Glomerular visceral epithelial cell (primary cell): ENCODE data around the gene CLCN3.
"Not testable (repeated sequence)": the region's sequence is repeated elsewhere in the genome, so short reads cannot be mapped to it uniquely, and the experiment has no call there.

ENCODE experiments used
- DNase-seq: peaks from one replicate; pipeline ENCODE4 v3.0.0-alpha.2; 2016; ENCODE audit errors: extremely low spot score

CLCN3 gene

DNA sequence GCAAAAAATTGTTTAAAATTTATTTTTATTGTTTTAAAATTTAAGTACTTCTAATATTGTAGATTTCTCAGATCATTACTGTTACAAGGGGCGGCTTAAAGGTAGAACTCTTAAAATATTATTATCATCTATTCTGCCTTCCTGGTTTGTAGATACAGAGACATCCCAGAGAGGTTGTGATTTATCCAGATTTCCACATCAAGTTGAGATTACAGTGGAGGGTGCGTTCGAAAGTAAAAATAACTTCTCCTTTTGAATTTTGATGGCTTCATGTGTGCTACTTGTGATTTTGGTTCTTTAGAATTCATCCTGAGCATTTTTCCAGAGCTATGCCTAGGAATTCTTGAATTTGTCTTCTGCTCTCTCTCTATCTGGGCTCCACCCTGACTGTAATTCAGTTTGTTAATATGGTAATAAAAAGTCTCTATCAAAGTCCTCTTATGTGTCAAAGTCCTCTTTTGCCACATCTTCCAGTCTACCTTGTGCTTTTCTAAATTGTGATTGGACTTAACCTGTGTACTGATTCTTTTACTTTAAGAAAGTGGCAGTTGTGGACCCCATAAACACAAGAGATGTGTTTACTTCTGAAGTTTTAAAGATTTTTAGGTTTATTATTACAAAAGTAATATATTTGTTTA lies 37.2 kb downstream of the CLCN3 start:
- no peak for DNase-seq

DNA sequence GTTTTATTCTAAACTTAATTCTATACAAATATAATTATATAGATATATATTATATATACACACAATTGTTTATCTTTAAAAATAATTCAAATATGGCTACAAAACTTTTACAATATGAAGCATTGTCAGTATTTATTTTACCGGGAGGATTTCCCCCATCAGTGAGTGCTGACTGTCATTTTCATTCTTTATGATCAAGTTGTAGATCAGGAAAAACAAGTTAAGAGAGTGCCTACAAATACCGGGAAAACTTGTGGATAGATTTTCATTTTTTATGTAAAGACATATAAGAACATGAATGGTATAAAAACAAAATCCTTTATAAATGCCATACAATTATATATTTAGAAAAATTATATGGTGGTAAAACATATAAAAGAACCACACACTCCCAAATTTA lies 37.8 kb downstream of the CLCN3 start:
- DNase-seq = no peak

DNA sequence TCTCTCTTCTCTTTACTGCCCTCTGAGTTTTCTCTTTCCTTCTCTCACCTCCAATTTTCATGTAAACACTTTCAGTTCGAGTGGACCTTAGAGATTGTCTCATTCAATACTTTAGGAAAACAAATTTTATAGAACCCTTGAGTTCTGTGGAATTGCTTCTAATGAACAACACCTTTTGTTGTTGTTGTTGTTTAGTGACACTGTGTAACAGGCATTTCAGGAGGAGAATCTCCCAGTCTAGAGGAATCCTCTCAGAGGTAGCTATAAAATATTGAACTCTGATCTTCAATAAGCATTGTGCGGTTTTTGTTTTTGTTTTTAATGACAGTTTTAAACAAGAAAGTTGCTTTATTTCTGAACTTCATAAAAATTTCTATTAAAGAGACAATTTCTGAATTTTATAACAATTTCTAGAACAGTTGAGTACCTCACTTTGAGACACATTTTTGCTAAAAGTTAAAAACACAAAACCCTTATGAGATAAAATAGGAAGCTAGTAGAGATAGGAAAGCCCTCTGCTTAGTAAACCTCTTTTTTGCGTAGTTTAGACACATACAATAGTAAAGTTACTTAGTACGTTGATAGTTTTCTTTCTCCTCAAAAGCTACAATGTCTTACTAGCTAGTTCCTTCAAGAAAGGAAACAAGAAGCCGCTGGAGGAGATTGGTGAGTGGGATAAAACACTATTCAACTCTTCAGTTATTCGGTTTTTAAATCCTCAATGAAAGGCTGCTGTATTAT lies 38.8 kb downstream of the CLCN3 start:
- DNase-seq = no peak

DNA sequence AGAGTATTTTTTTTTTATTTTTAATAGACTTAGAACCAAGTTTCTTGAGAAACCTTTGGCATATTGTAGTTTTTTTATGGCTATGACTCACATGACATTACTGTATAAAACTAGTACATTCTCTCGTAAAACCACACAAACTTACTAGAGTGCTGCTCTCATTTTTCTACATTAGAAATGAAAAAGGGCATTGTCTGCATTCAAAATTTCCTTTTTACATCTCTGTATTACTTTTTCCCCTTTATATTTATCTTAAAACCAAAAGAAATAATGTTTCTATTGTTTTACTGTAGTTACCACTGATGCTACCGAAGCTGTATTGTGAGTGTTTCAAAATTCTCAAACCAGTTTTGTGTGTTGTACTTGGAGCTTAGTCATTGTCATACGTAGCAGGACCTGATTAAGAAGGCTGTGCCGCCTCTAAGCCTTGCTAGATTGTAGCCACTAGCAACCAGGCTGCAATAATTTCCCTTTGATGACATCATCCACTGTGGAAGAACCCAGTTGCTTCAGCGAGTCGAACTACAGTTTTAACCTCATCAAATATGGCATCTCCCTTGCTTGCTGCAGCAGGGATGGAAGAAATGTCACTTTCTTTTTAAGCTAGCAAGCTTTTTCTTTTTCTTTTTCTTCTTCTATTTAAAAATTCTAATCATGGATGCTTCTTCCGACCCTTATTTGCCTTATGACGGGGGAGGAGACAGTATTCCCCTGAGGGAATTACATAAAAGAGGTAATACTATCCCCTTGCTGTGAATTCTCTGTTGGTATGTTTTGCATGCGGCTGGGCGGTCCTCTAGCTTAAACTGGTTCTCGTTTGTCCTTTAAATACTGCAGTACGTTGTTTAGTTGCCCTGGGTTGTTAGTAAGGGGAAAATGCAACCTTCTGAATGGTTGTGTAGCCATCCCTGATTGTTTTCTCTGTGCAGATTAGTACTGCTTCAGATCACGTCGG lies 39.6 kb downstream of the CLCN3 start:
- DNase-seq = peak; percentile 94

DNA sequence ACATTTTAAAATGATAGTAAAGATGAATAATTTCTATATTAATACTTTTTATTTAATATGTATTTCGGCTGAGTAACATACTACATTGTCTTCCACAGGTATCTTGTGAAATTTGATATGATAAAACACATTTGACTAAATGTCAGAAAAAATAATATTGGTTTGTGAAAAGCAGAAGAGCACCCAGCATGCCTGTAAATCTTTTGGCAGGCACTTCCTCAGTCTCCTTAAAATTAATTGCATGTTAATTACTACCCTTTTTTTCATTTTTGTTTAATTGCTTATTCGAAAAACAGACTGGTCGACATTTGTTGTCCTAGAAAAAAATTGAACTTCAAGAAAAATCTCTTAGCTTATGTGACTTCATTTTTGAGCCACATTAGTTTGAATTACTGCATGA lies 40.6 kb downstream of the CLCN3 start:
- DNase-seq = no peak

DNA sequence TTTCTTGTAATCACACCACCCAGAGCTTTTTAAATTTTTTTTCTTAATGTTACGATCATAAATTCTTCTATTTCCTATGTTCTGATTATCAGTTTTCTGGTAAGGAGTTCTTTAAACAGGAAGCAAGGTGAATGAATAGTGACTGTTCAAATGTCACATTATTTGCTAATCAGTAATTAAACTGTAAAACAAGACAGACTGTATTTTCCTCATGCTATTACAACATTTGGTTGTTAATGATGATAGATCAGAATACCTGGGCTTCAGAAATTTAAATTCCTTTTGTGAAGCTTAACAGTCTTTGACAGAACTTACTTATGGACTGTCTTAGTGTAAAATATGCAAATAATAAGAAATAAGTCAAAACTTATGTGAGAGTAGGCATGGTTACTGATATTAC lies 41.4 kb downstream of the CLCN3 start:
- no peak for DNase-seq

DNA sequence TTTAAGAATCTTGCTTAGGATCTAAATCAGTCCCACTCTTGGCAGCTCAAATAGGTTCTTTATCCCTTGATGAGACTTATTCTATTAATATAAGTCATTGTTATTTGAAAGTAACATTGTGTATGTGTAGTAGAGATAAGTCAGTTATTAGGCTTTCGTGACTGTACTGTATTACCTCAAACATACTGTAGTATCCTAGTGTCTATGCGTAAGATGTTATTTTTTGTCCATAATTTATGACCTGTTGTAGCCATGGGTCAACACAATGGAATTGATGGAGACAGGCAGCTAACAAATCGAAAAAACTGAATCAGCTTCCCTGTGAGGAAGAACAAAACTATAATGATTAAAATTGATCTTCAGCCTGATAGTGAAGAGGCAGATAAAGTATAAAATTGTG lies 41.8 kb downstream of the CLCN3 start:
- no peak for DNase-seq

DNA sequence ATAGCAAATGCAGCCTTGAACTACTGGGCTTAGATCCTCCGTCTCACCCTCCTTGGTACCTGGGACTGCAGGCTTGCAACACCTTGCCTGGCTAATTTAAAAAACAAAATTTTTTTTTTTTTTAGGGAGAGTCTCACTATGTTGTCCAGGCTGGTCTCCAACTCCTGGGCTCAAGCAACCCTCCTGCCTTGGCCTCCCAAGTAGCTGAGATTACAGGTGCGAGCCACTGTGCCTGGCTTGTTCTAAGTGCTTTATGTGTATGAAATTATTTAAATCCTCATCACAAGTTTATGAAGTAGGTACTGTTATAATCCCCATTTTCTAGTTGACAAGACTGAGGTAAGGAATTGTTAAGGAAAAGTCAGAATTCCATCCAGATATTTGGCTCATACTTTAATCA lies 43.0 kb downstream of the CLCN3 start:
- DNase-seq = no peak

DNA sequence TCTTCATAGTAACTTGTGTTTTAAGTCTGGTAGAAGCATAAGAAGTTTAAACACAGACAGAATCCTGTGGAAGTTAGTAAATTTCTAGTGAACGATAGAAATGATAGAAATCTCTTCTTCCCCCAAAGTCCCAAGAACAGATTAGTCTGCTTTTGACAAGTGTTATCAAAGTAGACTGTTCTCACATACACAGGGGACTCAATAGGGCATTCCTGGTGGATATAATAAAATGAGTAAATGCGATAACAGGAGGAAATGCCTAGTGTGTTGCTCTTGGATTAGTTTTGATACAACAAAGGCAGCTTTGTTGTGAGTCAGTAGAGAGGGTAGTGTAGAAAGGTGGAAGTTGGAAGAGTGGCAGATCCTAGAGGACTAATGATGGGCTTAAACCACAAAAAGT lies 43.5 kb downstream of the CLCN3 start:
- no peak for DNase-seq

DNA sequence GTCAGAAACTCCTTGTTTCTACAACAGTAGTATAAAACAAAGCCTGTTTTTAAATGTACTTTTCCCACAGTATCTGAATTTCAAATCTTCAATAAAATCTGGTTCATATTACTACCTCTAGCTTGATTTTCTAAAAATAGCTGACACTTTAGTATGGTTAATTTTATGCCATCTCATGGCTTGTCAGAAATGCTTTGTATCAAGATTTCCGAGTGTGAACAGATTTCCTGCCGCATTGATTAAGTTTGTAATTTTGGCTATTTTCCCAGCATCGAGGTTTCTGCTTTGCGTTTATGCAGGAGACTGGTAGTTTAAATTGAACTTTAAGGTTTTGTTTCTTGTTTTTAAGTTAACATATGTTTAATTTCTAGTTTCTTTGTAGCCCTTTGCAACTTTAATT lies 44.2 kb downstream of the CLCN3 start:
- DNase-seq = no peak

DNA sequence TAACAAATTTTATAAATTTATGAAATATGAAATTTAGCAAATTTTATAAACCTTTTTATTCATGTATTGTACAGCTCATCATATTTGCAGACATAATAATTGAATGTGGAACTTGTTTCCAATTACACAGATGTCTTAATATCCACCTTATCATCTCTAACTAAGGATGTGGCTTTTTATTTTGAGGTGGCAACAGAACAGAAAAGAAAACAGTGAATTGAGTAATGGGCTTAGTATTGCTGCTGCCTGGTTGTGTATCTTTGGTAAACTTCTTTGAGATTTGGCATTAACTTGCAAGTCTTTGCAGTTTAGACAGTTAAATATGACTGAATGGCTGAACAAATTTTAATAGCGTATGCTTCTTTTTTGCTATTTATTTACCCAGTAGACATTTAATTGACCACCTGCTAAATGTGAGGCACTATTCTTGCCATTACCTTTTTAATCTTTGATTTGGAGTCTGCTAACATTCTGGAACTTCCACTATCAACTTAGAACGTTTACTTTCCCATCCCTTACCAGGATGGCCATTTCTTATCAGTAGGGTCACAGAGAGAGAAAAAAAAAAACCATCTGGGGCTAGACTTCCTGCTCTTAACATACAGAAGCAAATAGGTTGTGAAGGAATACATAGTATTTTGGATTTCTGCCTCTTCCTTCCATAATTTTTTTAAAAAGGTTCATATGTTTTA lies 44.8 kb downstream of the CLCN3 start:
- no peak for DNase-seq

DNA sequence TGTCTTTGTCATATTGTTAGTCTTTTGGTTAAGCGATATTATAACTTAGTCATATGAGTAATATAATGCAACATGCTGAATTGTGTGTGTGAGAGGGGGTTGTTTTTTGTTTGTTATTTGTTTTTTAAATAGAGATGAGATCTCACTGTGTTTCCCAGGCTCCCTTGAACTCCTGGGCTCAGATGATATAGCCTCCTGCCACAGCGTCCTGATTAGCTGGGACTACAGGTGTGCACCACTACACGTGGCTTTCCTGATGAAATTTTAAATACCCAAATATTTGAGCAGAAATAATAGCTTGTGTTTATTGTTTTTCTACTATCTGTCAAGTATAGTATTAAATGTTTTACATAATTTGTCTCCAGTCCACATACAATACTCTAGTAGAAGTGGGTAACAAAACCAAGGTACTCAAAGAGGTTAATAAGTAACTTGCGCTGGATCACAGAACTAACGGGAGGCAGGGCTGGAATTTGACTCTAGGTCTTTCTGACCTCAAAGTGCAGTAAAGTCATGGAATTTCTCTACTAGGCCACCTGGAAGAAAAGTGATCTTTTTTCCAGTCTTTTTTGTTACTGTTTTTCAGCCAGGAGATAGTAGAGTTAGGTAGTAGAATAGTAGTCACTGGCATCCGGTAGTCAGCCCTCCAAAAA lies 47.8 kb downstream of the CLCN3 start:
- peak; percentile 62 for DNase-seq

DNA sequence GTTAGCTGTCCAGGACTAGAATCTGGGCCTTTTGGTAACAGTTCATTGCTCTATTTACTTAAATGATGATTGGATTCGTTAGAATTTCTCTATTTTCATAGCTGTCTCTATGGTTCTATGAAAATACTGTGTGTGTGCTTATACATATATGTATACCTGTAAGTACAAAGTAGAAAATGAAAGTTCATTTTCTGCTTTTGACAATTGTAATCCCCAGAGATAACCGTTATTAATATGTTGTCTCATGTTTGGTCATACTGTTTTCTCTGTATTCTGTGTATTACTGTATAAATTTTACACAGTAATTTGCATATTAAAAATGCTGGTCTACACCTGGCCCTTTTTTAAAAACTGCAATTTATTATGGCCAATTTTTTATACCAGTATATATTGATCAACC lies 55.4 kb downstream of the CLCN3 start:
- DNase-seq = no peak

DNA sequence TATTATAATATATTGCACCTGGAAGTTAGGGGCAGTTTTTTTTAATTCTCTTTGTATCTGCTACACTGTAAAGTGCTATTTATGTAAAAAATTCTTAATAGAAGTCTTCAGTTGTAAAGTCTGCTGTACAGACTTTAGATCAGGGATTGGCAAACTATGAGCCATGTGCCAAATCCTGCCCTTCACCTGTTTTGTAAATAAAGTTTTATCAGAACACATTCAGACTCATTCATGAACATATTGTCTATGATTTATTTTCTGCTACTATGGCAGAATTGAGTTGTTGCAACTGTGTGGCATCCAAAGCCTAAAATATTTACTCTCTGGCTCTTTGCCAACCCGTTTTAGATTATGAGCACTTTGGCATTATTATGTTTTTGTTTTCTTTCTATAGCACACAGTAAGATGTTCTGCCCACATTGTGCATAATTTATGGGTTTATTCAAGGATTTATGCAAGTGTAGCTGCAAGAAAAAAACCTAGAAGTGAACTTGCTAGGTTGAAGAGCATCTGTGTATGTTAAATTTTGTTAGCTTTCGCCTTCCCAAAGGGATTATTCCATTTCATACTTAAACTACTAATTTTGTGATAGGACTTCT lies 56.9 kb downstream of the CLCN3 start:
- no peak for DNase-seq

DNA sequence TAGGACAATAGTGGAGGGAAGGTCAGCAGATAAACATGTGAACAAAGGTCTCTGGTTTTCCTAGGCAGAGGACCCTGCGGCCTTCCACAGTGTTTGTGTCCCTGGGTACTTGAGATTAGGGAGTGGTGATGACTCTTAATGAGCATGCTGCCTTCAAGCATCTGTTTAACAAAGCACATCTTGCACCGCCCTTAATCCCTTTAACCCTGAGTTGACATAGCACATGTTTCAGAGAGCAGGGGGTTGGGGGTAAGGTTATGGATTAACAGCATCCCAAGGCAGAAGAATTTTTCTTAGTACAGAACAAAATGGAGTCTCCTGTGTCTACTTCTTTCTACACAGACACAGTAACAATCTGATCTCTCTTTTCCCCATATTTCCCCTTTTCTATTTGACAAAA lies 58.1 kb downstream of the CLCN3 start:
- DNase-seq = not testable (repeated sequence)

DNA sequence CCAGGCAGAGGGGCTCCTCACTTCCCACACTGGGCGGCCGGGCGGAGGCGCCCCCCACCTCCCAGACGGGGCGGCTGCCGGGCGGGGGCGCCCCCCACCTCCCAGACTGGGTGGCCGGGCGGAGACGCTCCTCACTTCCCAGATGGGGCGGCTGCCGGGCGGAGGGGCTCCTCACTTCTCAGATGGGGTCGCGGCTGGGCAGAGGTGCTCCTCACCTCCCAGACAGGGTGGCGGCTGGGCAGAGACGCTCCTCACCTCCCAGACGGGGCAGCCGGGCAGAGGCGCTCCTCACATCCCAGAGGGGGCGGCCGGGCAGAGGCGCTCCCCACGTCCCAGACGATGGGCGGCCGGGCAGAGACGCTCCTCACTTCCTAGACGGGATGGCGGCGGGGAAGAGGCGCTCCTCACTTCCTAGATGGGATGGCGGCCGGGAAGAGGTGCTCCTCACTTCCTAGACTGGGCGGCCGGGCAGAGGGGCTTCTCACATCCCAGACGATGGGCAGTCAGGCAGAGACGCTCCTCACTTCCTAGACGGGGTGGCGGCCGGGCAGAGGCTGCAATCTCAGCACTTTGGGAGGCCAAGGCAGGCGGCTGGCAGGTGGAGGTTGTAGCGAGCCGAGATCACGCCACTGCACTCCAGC lies 58.7 kb downstream of the CLCN3 start:
- DNase-seq = not testable (repeated sequence)

DNA sequence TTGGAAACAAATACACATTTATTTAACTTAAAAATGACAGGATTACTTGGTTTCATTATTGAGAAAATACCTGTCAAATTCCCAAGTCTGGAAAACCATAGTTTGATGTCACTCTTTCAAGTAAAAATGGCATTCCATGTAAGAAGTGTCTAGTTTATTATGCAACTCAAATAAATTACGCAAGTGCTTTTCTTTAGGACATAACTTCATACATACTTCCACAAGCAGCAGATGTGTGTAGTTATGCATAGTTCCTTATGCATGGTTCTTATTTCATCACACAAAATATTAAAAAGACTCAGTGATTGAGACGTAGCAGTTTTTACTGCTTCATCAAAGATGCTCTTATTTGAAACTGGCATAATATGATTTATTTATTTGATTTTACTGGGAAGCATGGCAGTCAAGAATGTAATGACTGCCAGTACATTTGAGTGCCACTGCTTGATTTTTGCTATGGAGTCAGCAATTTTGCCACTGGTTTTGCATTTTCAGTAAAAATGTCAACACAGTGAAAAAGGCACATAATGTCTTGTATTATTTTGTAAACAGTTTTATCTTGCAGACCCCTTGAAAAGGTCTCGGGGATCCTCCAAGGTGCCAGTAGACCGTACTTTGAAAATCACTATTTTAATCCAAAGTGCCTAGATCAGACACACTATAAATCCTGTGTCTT lies 62.1 kb downstream of the CLCN3 start:
- no peak for DNase-seq

DNA sequence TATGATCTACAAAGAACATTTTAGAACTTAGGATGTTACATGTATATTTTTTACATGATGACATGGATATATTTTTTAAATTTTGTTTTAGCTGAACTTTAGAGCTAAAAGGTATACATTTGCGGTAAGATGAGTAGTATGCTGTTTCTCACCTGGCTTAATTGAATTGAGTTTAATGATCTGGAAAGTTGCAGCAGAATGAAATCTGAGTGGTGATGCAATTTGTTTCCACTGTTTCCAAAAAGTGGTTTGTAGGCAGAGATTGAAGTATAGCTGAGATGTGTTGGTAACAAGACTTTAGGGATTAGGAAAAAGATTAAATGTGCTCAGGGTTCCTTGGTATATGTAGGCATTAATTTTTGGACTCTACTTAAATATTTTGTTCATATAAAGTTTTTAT lies 69.3 kb downstream of the CLCN3 start:
- DNase-seq = no peak

DNA sequence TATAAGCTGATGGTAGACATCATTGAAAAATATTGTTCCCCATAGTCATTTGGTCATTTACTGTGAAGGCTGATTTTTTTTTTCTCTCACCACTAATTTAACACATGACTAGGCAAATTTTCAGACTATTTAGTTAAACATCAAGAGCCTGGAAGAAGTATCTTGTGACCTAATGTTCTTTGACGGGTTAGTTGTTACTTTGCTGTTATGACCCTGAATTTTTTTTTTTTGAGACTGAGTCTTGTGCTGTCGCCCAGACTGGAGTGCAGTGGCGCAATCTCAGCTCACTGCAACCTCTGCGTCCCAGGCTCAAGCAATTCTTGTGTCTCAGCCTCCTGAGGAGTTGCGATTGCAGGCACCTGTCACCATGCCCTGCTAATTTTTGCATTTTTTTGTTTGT lies 70.4 kb downstream of the CLCN3 start:
- DNase-seq = no peak

DNA sequence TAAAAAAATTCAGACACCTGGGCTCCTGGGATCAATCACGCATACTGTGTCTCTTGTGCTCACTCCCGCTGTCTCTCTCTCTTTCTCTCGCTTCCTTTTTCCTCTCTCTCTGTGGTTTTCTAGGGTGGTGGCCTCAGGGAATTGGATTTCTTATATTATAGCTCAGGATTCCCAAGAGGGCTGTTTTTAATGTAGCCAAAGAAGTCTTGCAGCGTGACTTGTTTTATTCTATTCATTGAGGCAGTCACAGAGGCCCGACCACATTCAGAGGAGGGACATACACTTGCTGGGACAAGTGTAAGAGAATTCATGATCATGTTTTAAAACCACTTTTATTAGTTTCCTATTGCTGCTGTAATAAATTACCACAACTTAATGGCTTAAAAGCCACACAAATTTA lies 78.0 kb downstream of the CLCN3 start:
- DNase-seq = no peak
